ENCODE results near the gene CYBC1.

- TF ChIP-seq CTCF (IDR thresholded peaks at IDR 0.05) (no peak), POLR2A (IDR thresholded peaks at IDR 0.05) (no peak), EP300 (IDR thresholded peaks at IDR 0.05) (no peak)
These were observed 11.4 kb upstream of the CYBC1 start for GRCh38 chr17:82461827-82462524.
